Adrenal gland (tissue), 12 donors: ENCODE results near the gene SUN1. TPM values are rescaled to one million over a fixed set of nuclear protein-coding genes. Genes with fewer than 3 reads are reported as not detected.

Experiments
- DNase-seq, 7 donors: peaks; one replicate each; pipeline ENCODE4 v3.0.0-alpha.2; 2019 to 2020
- H3K27ac ChIP-seq, 5 donors: fragments of 200-600 bp; sonication (generic) in 4 of 5; 1 replicate in 3 of 5; 2 replicates in 2 of 5; pipeline versions ENCODE4 v1.5.1 to v1.8.0; 2016 to 2020; ENCODE audit warnings: mild to moderate bottlenecking in 1 of 5
- H3K27me3 ChIP-seq: fragments of 200-600 bp; 2 replicates; pipeline ENCODE4 v1.8.0; 2021
- H3K36me3 ChIP-seq, 2 donors: fragments of 200-600 bp; replicated peaks in 1 of 2; 1 replicate in 1 of 2; 2 replicates in 1 of 2; pipeline versions ENCODE4 v1.5.1 to v1.8.0; 2018 to 2022
- H3K4me1 ChIP-seq, 2 donors: fragments of 200-600 bp; replicated peaks in 1 of 2; 1 replicate in 1 of 2; 2 replicates in 1 of 2; pipeline versions ENCODE4 v1.5.1 to v1.8.0; 2018 to 2021
- H3K4me3 ChIP-seq, 4 donors: fragments of 200-600 bp; sonication (generic) in 3 of 4; one replicate each; pipeline ENCODE4 v1.5.1; 2016 to 2018
- H3K9me3 ChIP-seq, 3 donors: fragments of 200-600 bp; sonication (generic) in 1 of 3; replicated peaks in 1 of 3; 1 replicate in 2 of 3; 2 replicates in 1 of 3; pipeline versions ENCODE4 v1.5.1 to v1.8.0; 2016 to 2021
- POLR2A ChIP-seq, 2 donors: fragments of 450-650 bp; IDR thresholded peaks; one replicate each; pipeline ENCODE4 v1.6.1; 2017; ENCODE audit warnings: antibody characterized with exemption in 2 of 2, mild to moderate bottlenecking in 2 of 2, moderate library complexity in 1 of 2
- WGBS, 4 donors: extraction: QIAGEN DNeasy Blood & Tissue Kit in 2 of 4; methylation state at CpG; one replicate each; pipeline versions ENCODE4 v1.1.5 to v1.1.7; 2013 to 2017; 5-methylcytosine and 5-hydroxymethylcytosine counted together
- intact Hi-C, 2 donors: fragments of 100-400 bp; cut with DNase I; formaldehyde crosslinking; loops; one replicate each; pipeline versions ENCODE4 v1.14.1 to v1.15.0; 2022 to 2023
- polyA plus RNA-seq, 3 donors: library from polyadenylated mRNA; stranded (reverse); fragments of 200-250 nt in 2 of 3; fragments of 350-450 nt in 1 of 3; fragmentation: Illumina TruSeq in 1 of 3; extraction: RNeasy Lipid Tissue Mini Kit (QIAGEN cat#74804) in 1 of 3; gene quantifications; one replicate each; pipeline ENCODE4 v1.2.3, GENCODE V29; 2013 to 2014
- total RNA-seq, 9 donors: library from RNA; depleted of rRNA in 4 of 9; stranded (reverse); fragments of >200 nt in 4 of 9; fragments of 120-200 nt in 1 of 9; fragmentation: NEBNext Ultra II Directional in 1 of 9; extraction: Animal tissue kit (Norgen Biotek cat#: 25700) in 1 of 9; gene quantifications; one replicate each; pipeline versions ENCODE4 v1.1.0 to v1.2.4, GENCODE V29; 2013 to 2023
- TF ChIP-seq, protein P1 (sequence below), 6 experiments: fragments of 450-650 bp in 4 of 6; fragments of 200-600 bp in 2 of 6; sonication (generic) in 1 of 6; IDR thresholded peaks; 1 replicate in 5 of 6; 2 replicates in 1 of 6; pipeline versions ENCODE4 v1.5.1 to v1.8.0; 2016 to 2021; ENCODE audit warnings: antibody characterized with exemption in 6 of 6, mild to moderate bottlenecking in 2 of 6, moderate library complexity in 1 of 6
- donor health status: healthy with polysubstance abuse.
- donor health status: Bipolar disorder and iron deficiency.
- donor health status: DM: yes; HTN: yes; CAD: no.
- donor health status: DM: no; HTN: no; CAD: no.
- donor health status: DM: no; HTN: no; CAD: no.
- donor health status: DM: yes; HTN: yes; CAD: no.

Gene SUN1
- total and polyA plus RNA-seq, 12 donors, result 28.7 to 122 (median 99.9) TPM

DNA sequence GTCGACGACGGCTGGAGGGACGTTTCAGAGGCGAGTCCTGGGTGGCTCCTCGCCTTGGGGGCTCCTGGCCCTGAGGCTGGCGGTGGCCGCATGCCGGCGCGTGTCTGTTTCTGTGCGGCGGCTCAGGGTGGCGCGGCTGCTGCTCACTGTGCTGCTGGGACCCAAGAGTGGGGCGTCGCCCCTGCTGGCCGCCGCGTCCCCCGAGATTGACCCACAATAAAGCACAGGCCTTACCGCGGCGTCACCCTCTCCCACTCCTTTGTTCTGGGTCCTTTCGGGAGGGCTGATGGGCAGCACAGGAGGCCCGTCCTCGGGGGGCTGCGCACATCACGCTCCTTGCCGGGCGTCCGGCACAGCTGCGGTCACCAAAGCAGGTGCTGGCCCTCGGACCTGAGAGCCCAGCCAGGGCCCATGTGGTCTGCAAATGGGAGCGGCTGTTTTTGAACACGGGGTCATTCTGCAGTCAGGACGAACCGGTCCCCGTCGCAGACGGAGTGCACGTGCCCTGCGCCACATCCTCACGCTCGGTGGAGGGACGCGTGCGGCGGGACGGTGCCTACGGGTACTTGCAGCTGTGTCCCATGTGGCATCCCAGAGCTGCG lies 63.3 kb downstream of the SUN1 start:
- H3K27me3 ChIP-seq, result no peaks in the 10 kb centered on the region
- intact Hi-C loops, result no loop called here
- H3K4me1 ChIP-seq, result no peaks in the 10 kb centered on the region
- no peak for DNase-seq
- no peak overlapping the region for H3K27ac ChIP-seq
- no peaks in the 10 kb centered on the region for H3K9me3 ChIP-seq
- H3K36me3 ChIP-seq, result peaks cover 0 to 59% of the 10 kb centered on the region in 2 donors
- no peak overlapping the region for H3K4me3 ChIP-seq
- TF ChIP-seq, protein P1, sequence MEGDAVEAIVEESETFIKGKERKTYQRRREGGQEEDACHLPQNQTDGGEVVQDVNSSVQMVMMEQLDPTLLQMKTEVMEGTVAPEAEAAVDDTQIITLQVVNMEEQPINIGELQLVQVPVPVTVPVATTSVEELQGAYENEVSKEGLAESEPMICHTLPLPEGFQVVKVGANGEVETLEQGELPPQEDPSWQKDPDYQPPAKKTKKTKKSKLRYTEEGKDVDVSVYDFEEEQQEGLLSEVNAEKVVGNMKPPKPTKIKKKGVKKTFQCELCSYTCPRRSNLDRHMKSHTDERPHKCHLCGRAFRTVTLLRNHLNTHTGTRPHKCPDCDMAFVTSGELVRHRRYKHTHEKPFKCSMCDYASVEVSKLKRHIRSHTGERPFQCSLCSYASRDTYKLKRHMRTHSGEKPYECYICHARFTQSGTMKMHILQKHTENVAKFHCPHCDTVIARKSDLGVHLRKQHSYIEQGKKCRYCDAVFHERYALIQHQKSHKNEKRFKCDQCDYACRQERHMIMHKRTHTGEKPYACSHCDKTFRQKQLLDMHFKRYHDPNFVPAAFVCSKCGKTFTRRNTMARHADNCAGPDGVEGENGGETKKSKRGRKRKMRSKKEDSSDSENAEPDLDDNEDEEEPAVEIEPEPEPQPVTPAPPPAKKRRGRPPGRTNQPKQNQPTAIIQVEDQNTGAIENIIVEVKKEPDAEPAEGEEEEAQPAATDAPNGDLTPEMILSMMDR (IDR thresholded peaks at IDR 0.05), result no peak
- no peak for TF ChIP-seq POLR2A (IDR thresholded peaks at IDR 0.05)
- 94 to 96% (median 95%) methylated on average over 15 to 52 of the region's 52 CpGs for WGBS, 4 donors

GRCh38 chr7:896346-897075 lies 64.2 kb downstream of the SUN1 start:
- TF ChIP-seq POLR2A (IDR thresholded peaks at IDR 0.05), result no peak
- TF ChIP-seq, protein P1 (IDR thresholded peaks at IDR 0.05), result no peak
- Histone ChIP-seq H3K27ac (no peak overlapping the region), H3K4me1 (peaks cover 5 to 8% of the 10 kb centered on the region in 2 donors), H3K27me3 (no peaks in the 10 kb centered on the region), H3K36me3 (peaks cover 0 to 49% of the 10 kb centered on the region in 2 donors), H3K4me3 (no peak overlapping the region), H3K9me3 (no peaks in the 10 kb centered on the region)
- intact Hi-C loops, result no loop called here
- 91 to 95% (median 93%) methylated on average over 25 to 42 of the region's 42 CpGs for WGBS, 4 donors
- DNase-seq, result no peak

DNA sequence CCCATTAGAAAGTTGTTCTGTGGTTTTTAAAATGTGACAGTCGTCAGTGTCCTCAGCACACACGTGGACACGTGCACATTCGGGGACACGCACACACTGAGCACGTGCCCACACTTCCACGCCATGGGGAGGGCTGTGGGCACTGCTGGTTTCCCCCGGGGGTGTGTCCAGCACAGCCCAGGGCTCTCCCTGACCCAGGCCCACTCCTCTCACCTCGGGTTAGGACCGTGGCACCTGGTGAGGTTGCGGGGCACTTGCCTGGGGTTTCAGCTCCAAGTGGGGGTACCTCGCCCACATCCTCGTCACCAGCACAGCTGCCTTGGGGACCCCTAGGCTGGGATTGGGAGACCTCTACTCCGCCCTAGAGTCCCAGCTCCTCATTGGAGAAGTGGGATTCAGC lies 64.8 kb downstream of the SUN1 start:
- DNase-seq, result no peak
- Histone ChIP-seq H3K4me1 (peaks cover 5 to 8% of the 10 kb centered on the region in 2 donors), H3K27ac (no peak overlapping the region)

DNA sequence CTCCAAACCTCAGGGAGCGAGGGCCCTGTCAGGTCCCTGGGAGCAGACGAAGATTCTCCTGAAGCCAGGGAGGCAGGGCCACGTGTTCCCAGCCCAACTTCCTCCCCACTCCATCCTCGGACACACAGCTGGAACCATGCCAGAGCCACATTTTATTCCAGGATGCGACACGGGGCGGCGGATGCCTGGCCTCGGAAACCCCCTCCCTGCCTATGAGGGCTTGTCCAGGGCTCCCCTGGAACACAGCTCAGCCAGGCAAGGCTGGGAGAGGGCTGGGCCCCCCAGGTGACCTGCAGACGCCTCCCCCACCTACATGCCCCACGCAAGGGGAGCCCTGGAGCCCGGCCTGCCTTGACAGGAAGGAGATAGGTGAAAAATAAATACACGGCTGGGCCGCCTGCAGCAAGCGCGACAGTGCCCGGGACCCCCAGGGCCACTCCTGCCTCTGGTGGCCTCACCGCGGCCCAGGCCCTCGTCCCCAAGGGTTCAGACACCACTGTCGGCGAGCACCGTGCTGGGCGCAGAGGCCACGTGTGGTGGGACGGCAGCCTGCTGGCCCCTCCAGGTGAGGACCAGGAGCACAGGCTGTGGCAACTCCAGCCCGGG lies 65.6 kb downstream of the SUN1 start:
- Histone ChIP-seq H3K4me3 (no peak overlapping the region), H3K4me1 (peaks cover 5 to 8% of the 10 kb centered on the region in 2 donors), H3K27me3 (no peaks in the 10 kb centered on the region), H3K9me3 (no peaks in the 10 kb centered on the region), H3K27ac (peak overlapping the region in 1 of 5 donors; percentile 34), H3K36me3 (peaks cover 0 to 40% of the 10 kb centered on the region in 2 donors)
- peak; percentile 60 to 84 (median 75) for DNase-seq
- intact Hi-C loops, result no loop called here
- TF ChIP-seq, protein P1 (IDR thresholded peaks at IDR 0.05), result no peak
- TF ChIP-seq POLR2A (IDR thresholded peaks at IDR 0.05), result no peak
- WGBS, 4 donors, result 46 to 60% (median 59%) methylated on average over 3 to 27 of the region's 27 CpGs

More for the DNA sequence above, 64.8 kb downstream of the SUN1 start:
- Histone ChIP-seq H3K36me3 (peaks cover 0 to 43% of the 10 kb centered on the region in 2 donors), H3K9me3 (no peaks in the 10 kb centered on the region), H3K27me3 (no peaks in the 10 kb centered on the region), H3K4me3 (no peak overlapping the region)
- intact Hi-C loops, result no loop called here
- TF ChIP-seq POLR2A (IDR thresholded peaks at IDR 0.05), result no peak
- TF ChIP-seq, protein P1 (IDR thresholded peaks at IDR 0.05), result no peak
- WGBS, 4 donors, result 82 to 88% (median 86%) methylated on average over 7 to 14 of the region's 14 CpGs
